HCT116 (cell line): Measurements from ENCODE around the gene OSBP2. TPM values are rescaled to one million over a fixed set of nuclear protein-coding genes. Genes with fewer than 3 reads are reported as not detected.
A peak's percentile ranks its signal among the peaks of the same experiment; 100 is the strongest.

ENCODE experiments used
- ATAC-seq: fragments of 200-7000 bp; cut with Tn5 transposase; 2 replicates; pipeline ENCODE4 v1.9.1; 2020; ENCODE audit warnings: mild to moderate bottlenecking, moderate library complexity
- BruUV-seq: library from RNA; stranded (reverse); fragments of 400-500 nt; replicated peaks from 2 replicates; lab custom pipeline; 2021; lab: Mats Ljungman, UMichigan
- CTCF ChIA-PET: fragments of 300-600 bp; sonication (Branson Sonifier 250); formaldehyde crosslinking; loops from one replicate; lab custom pipeline; 2021; ENCODE audit warnings: antibody characterized with exemption; lab: Charles Lee
- POLR2A ChIA-PET: fragments of 300-600, 350-600 bp; sonication (Branson Sonifier 250); formaldehyde crosslinking; loops from one replicate; lab custom pipeline; 2021; ENCODE audit warnings: antibody characterized with exemption; lab: Charles Lee
- RAD21 ChIA-PET, 2 experiments: fragments of 300-600 bp; sonication (Branson Sonifier 250); formaldehyde crosslinking; loops; one replicate each; lab custom pipeline; 2023; ENCODE audit warnings: low total read pairs in 2 of 2; ENCODE audit not compliant: uncharacterized antibody in 2 of 2, unreplicated experiment in 2 of 2, low non-redundant PET in 1 of 2; lab: Charles Lee
- DNase-seq: peaks from one replicate; pipeline ENCODE4 v3.0.0-alpha.2; 2010; ENCODE audit warnings: low read depth, low spot score
- H2AFZ ChIP-seq: fragments of 200-600 bp; shearing (Covaris generic), sonication (generic); 2 replicates; pipeline ENCODE4 v1.6.1; 2017; ENCODE audit warnings: low read depth, mixed run types, mixed read lengths, antibody characterized with exemption, low read length; ENCODE audit not compliant: poor library complexity, severe bottlenecking
- H3K27ac ChIP-seq: 2 replicates; pipeline ENCODE4 v1.5.1; 2012; ENCODE audit warnings: low read depth, low read length
- H3K27me3 ChIP-seq: fragments of 200-600 bp; sonication (generic); 2 replicates; pipeline ENCODE4 v1.6.1; 2016; ENCODE audit warnings: mixed run types, low read length, mixed read lengths; ENCODE audit not compliant: insufficient read depth
- H3K36me3 ChIP-seq, 2 experiments: fragments of 200-500 bp in 1 of 2; fragments of 200-600 bp in 1 of 2; sonication (Bioruptor generic) in 1 of 2; sonication (generic) in 1 of 2; 2 replicates each; pipeline versions ENCODE4 v1.5.1 to v1.6.1; 2014 to 2016; ENCODE audit warnings: low read length in 2 of 2, inconsistent platforms in 1 of 2, mixed read lengths in 1 of 2, mixed run types in 1 of 2; ENCODE audit not compliant: insufficient read depth in 2 of 2, control insufficient read depth in 1 of 2
- H3K4me1 ChIP-seq, 2 experiments: fragments of 200-600 bp in 1 of 2; sonication (generic) in 1 of 2; 2 replicates each; pipeline versions ENCODE4 v1.5.1 to v1.6.1; 2012 to 2017; ENCODE audit warnings: low read length in 2 of 2, inconsistent platforms in 1 of 2, mild to moderate bottlenecking in 1 of 2, mixed read lengths in 1 of 2, mixed run types in 1 of 2, moderate library complexity in 1 of 2; ENCODE audit not compliant: insufficient read depth in 2 of 2, control insufficient read depth in 1 of 2
- H3K4me2 ChIP-seq: fragments of 200-600 bp; sonication (generic); 2 replicates; pipeline ENCODE4 v1.6.1; 2017; ENCODE audit warnings: mixed run types, low read length, mixed read lengths
- H3K4me3 ChIP-seq, 2 experiments: fragments of 200-600 bp in 1 of 2; sonication (generic) in 1 of 2; replicated peaks in 1 of 2; 2 replicates each; pipeline ENCODE4 v1.5.1; 2011 to 2016; ENCODE audit warnings: low read length in 2 of 2, control low read depth in 1 of 2, low read depth in 1 of 2, mild to moderate bottlenecking in 1 of 2, mixed read lengths in 1 of 2, mixed run types in 1 of 2
- H3K79me2 ChIP-seq: fragments of 200-600 bp; sonication (generic); 2 replicates; pipeline ENCODE4 v1.6.1; 2017; ENCODE audit warnings: mild to moderate bottlenecking, mixed run types, low read length, moderate library complexity, mixed read lengths; ENCODE audit not compliant: insufficient read depth
- H3K9ac ChIP-seq: fragments of 200-600 bp; sonication (generic); 2 replicates; pipeline ENCODE4 v1.6.1; 2016; ENCODE audit warnings: low read length, mixed read lengths
- H3K9me2 ChIP-seq: fragments of 200-600 bp; sonication (generic), shearing (Covaris generic); 2 replicates; pipeline ENCODE4 v1.6.1; 2017; ENCODE audit warnings: mixed run types, mild to moderate bottlenecking, moderate library complexity; ENCODE audit not compliant: insufficient read depth
- H3K9me3 ChIP-seq, 2 experiments: fragments of 200-500 bp in 1 of 2; fragments of 200-600 bp in 1 of 2; sonication (Bioruptor generic) in 1 of 2; sonication (generic) in 1 of 2; 2 replicates each; pipeline ENCODE4 v1.6.1; 2014 to 2017; ENCODE audit warnings: low read length in 2 of 2, mixed read lengths in 2 of 2, inconsistent platforms in 1 of 2, low read depth in 1 of 2, mild to moderate bottlenecking in 1 of 2, mixed run types in 1 of 2, moderate library complexity in 1 of 2; ENCODE audit not compliant: control insufficient read depth in 1 of 2, insufficient read depth in 1 of 2
- H4K20me1 ChIP-seq: fragments of 200-600 bp; sonication (generic), shearing (Covaris generic); 2 replicates; pipeline ENCODE4 v1.6.1; 2017; ENCODE audit warnings: mixed run types, mild to moderate bottlenecking, moderate library complexity; ENCODE audit not compliant: insufficient read depth
- ATF3 ChIP-seq: IDR thresholded peaks from 2 replicates; pipeline ENCODE4 v1.6.1; 2012
- CBX3 ChIP-seq: IDR thresholded peaks from 2 replicates; pipeline ENCODE4 v1.6.1; 2012; ENCODE audit warnings: low read depth
- CEBPB ChIP-seq: IDR thresholded peaks from 2 replicates; pipeline ENCODE4 v1.6.1; 2012; ENCODE audit warnings: low read depth
- CTCF ChIP-seq, 3 experiments: fragments of 200-600 bp in 1 of 3; sonication (generic) in 1 of 3; IDR thresholded peaks in 2 of 3; conservative IDR thresholded peaks in 1 of 3; 2 replicates each; pipeline ENCODE4 v1.5.1; 2012 to 2017; ENCODE audit warnings: low read depth in 2 of 3, low read length in 2 of 3, antibody characterized with exemption in 1 of 3, borderline replicate concordance in 1 of 3, control low read depth in 1 of 3, mild to moderate bottlenecking in 1 of 3, mixed read lengths in 1 of 3, mixed run types in 1 of 3, moderate library complexity in 1 of 3; ENCODE audit not compliant: insufficient read depth in 1 of 3
- EGR1 ChIP-seq: IDR thresholded peaks from 2 replicates; pipeline ENCODE4 v1.6.1; 2012; ENCODE audit warnings: low read depth
- ELF1 ChIP-seq: IDR thresholded peaks from 2 replicates; pipeline ENCODE4 v1.6.1; 2012; ENCODE audit warnings: low read depth, borderline replicate concordance
- EZH2 ChIP-seq: fragments of 200-600 bp; sonication (generic); IDR thresholded peaks from 2 replicates; pipeline ENCODE4 v1.6.1; 2017; ENCODE audit warnings: antibody characterized with exemption, mixed run types
- EZH2phosphoT487 ChIP-seq: fragments of 200-600 bp; IDR thresholded peaks from 2 replicates; pipeline ENCODE4 v1.6.1; 2018; ENCODE audit warnings: antibody characterized with exemption, borderline replicate concordance
- FOSL1 ChIP-seq: IDR thresholded peaks from 2 replicates; pipeline ENCODE4 v1.6.1; 2012; ENCODE audit warnings: low read depth
- JUND ChIP-seq: IDR thresholded peaks from 2 replicates; pipeline ENCODE4 v1.6.1; 2012
- POLR2A ChIP-seq: IDR thresholded peaks from 2 replicates; pipeline ENCODE4 v1.7.0; 2011; ENCODE audit warnings: borderline replicate concordance; ENCODE audit not compliant: insufficient read depth, insufficient read length; ENCODE audit errors: extremely low read depth
- POLR2AphosphoS5 ChIP-seq: IDR thresholded peaks from 2 replicates; pipeline ENCODE4 v1.6.1; 2011; ENCODE audit warnings: mild to moderate bottlenecking, low read depth, low read length, moderate library complexity
- RAD21 ChIP-seq: IDR thresholded peaks from 2 replicates; pipeline ENCODE4 v1.6.1; 2012; ENCODE audit warnings: low read depth, mild to moderate bottlenecking
- SIN3A ChIP-seq: IDR thresholded peaks from 2 replicates; pipeline ENCODE4 v1.6.1; 2012; ENCODE audit warnings: low read depth
- SP1 ChIP-seq: IDR thresholded peaks from 2 replicates; pipeline ENCODE4 v1.6.1; 2012; ENCODE audit warnings: low read depth
- SRF ChIP-seq: IDR thresholded peaks from 2 replicates; pipeline ENCODE4 v1.6.1; 2012; ENCODE audit warnings: low read depth
- TCF7L2 ChIP-seq: IDR thresholded peaks from 2 replicates; pipeline ENCODE4 v1.7.0; 2011; ENCODE audit warnings: borderline replicate concordance, inconsistent platforms; ENCODE audit not compliant: insufficient read depth, insufficient read length; ENCODE audit errors: extremely low read depth
- YY1 ChIP-seq: IDR thresholded peaks from 2 replicates; pipeline ENCODE4 v1.6.1; 2011; ENCODE audit warnings: low read length, low read depth, moderate library complexity, mild to moderate bottlenecking; ENCODE audit not compliant: insufficient replicate concordance; ENCODE audit errors: extremely low read depth
- ZFX ChIP-seq: fragments of 450-650 bp; IDR thresholded peaks from 2 replicates; pipeline ENCODE4 v1.6.1; 2017
- intact Hi-C: fragments of 100-400 bp; cut with micrococcal nuclease; formaldehyde crosslinking; loops from 2 replicates; pipeline ENCODE4 v1.10.0; 2022
- total RNA-seq: library from RNA; stranded (reverse); gene quantifications from one replicate; pipeline ENCODE4 v1.2.1, GENCODE V29; 2021; ENCODE audit not compliant: unreplicated experiment
- TF ChIP-seq, protein P1 (sequence below): IDR thresholded peaks from 2 replicates; pipeline ENCODE4 v1.6.1; 2012; ENCODE audit warnings: low read depth
- TF ChIP-seq, protein P2 (sequence below): IDR thresholded peaks from 2 replicates; pipeline ENCODE4 v1.6.1; 2012
- TF ChIP-seq, protein P3 (sequence below): IDR thresholded peaks from 2 replicates; pipeline ENCODE4 v1.6.1; 2011; ENCODE audit warnings: mild to moderate bottlenecking, low read length, moderate library complexity; ENCODE audit not compliant: insufficient replicate concordance; ENCODE audit errors: extremely low read depth

The OSBP2 gene
- total RNA-seq, 1 experiment from 2014 or later, result 12.9 TPM

- DNase-seq (peak; percentile 29), ATAC-seq (peak; percentile 86)
- ChIA-PET RAD21 (no interaction called here), CTCF (no interaction called here), POLR2A (no interaction called here)
- Histone ChIP-seq H3K36me3 (no peaks in the 10 kb centered on the region), H3K27ac (peak overlapping the region; percentile 75), H4K20me1 (no peaks in the 10 kb centered on the region), H2AFZ (no peak overlapping the region), H3K9me2 (no peaks in the 10 kb centered on the region), H3K79me2 (peaks cover 17% of the 10 kb centered on the region; the same call in 1 of the 2 replicates), H3K27me3 (no peaks in the 10 kb centered on the region), H3K4me1 (peaks cover 19 to 40% of the 10 kb centered on the region in 2 experiments), H3K9me3 (no peaks in the 10 kb centered on the region), H3K9ac (peak overlapping the region; percentile 83), H3K4me3 (peak overlapping the region; percentile 66 to 80), H3K4me2 (peak overlapping the region; percentile 90)
- no TSS peak for BruUV-seq
- intact Hi-C loops, result no loop called here
- no peak for TF ChIP-seq ELF1
- TF ChIP-seq, protein P1, sequence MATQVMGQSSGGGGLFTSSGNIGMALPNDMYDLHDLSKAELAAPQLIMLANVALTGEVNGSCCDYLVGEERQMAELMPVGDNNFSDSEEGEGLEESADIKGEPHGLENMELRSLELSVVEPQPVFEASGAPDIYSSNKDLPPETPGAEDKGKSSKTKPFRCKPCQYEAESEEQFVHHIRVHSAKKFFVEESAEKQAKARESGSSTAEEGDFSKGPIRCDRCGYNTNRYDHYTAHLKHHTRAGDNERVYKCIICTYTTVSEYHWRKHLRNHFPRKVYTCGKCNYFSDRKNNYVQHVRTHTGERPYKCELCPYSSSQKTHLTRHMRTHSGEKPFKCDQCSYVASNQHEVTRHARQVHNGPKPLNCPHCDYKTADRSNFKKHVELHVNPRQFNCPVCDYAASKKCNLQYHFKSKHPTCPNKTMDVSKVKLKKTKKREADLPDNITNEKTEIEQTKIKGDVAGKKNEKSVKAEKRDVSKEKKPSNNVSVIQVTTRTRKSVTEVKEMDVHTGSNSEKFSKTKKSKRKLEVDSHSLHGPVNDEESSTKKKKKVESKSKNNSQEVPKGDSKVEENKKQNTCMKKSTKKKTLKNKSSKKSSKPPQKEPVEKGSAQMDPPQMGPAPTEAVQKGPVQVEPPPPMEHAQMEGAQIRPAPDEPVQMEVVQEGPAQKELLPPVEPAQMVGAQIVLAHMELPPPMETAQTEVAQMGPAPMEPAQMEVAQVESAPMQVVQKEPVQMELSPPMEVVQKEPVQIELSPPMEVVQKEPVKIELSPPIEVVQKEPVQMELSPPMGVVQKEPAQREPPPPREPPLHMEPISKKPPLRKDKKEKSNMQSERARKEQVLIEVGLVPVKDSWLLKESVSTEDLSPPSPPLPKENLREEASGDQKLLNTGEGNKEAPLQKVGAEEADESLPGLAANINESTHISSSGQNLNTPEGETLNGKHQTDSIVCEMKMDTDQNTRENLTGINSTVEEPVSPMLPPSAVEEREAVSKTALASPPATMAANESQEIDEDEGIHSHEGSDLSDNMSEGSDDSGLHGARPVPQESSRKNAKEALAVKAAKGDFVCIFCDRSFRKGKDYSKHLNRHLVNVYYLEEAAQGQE, result no peak
- TF ChIP-seq YY1, result peak; percentile 88
- peak; percentile 12; the same call in 1 of the 2 replicates for TF ChIP-seq ZFX
- TF ChIP-seq RAD21, result no peak
- no peak for TF ChIP-seq EZH2phosphoT487
- no peak for TF ChIP-seq SP1
- TF ChIP-seq CEBPB, result no peak
- TF ChIP-seq, protein P2, sequence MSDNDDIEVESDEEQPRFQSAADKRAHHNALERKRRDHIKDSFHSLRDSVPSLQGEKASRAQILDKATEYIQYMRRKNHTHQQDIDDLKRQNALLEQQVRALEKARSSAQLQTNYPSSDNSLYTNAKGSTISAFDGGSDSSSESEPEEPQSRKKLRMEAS, result no peak
- TF ChIP-seq JUND, result no peak
- TF ChIP-seq SIN3A, result no peak
- no peak for TF ChIP-seq CBX3
- peak; percentile 14 for TF ChIP-seq TCF7L2
- TF ChIP-seq SRF, result no peak
- no peak for TF ChIP-seq EZH2
- TF ChIP-seq FOSL1, result no peak
- TF ChIP-seq POLR2A, result no peak
- TF ChIP-seq ATF3, result no peak
- no peak for TF ChIP-seq CTCF (IDR thresholded peaks at IDR 0.05 in 2 of 3, conservative IDR thresholded peaks at IDR 0.05 in 1 of 3; ENCODE audit: borderline replicate concordance in 1 of 3, insufficient read depth in 1 of 3, low read depth in 2 of 3, low read length in 2 of 3)
- no peak for TF ChIP-seq EGR1
- TF ChIP-seq, protein P3, sequence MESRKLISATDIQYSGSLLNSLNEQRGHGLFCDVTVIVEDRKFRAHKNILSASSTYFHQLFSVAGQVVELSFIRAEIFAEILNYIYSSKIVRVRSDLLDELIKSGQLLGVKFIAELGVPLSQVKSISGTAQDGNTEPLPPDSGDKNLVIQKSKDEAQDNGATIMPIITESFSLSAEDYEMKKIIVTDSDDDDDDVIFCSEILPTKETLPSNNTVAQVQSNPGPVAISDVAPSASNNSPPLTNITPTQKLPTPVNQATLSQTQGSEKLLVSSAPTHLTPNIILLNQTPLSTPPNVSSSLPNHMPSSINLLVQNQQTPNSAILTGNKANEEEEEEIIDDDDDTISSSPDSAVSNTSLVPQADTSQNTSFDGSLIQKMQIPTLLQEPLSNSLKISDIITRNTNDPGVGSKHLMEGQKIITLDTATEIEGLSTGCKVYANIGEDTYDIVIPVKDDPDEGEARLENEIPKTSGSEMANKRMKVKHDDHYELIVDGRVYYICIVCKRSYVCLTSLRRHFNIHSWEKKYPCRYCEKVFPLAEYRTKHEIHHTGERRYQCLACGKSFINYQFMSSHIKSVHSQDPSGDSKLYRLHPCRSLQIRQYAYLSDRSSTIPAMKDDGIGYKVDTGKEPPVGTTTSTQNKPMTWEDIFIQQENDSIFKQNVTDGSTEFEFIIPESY, result no peak
- TF ChIP-seq POLR2AphosphoS5, result 0 out of 2 replicates have a peak, but pooled peaks have one; percentile 43
These were observed 469 bp upstream of the OSBP2 start for GRCh38 chr22:30694171-30694639.
